HG03159 (cell line): Measurements from ENCODE around the gene HOTAIR.

Source experiments
- ATAC-seq: cut with Tn5 transposase; IDR thresholded peaks from one replicate; pipeline ENCODE4 v1.9.1; 2021; ENCODE audit warnings: mild to moderate bottlenecking, moderate library complexity; ENCODE audit not compliant: unreplicated experiment

The HOTAIR gene

DNA sequence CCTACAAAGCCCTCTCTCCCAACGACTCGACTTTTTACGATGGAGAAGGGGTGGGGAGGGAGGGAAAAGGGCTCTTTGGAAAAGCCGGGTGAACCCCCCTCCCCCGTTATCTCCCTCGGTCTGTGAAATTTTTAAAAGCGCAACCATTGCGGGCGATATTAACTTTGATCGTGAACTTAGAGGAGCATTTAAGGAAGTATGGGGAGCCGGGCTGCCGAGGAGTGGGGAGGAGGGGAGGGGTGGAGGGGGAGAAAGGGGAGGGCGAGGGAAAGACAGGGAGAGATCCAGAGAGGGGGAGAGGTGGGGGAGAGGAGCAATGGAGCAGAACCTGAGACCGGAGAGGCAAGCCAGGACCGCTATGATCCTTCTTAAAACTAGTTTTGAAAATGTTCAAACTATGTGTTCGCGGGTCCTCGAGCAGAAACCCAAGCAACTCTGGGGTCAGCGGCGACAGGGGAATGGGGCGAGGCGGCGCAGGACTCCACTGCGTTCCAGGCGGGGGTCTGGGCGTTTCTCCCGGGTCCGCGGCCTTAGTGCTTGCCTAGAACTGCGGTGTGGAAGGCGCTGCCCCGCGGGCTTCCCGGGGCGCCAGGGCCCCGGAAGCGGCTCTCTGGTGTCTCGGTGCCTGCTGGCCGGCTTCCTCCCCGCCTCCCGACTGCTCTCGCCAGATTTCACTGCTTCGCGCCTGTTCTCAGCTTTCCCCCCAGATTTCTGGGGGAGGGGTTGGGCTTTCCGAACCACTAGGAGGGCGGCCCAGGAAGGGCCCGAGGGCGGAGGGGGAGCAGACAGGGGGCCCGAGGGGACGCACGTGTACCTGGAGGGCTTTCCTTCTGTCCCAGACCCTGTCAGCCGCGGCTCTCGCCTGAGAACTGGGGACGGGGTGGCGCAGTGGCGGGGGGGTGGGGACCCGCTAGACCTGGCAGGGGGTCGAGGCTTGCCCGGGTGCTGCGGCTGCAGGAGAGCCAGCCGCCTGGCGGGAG, at the start of gene HOTAIR:
Gene HOTAIR, minus strand, starts transcription at position 871 of the 980 bp plus-strand sequence.
- ATAC-seq, result no peak

DNA sequence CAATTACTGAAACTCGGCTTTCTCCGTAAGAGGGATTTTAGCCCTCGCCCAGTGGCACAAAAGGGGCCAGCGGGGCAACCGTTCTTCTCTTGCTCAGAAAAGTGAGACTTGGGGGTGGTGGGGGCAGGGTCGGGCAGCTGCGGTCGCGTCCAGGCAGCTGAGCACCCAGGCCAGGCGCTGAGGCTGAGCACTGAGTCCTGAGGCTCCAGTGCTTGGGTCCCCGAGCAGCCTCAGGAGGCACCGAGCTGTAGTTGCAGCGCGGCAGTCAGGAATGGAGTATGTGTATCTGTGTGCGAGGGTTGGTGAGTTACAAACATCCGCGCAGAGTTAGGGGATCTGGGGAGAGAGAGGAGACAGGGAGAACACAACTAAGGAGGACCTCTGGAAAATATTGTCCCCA, 49.4 kb upstream of the HOTAIR start:
- ATAC-seq, result no peak

DNA sequence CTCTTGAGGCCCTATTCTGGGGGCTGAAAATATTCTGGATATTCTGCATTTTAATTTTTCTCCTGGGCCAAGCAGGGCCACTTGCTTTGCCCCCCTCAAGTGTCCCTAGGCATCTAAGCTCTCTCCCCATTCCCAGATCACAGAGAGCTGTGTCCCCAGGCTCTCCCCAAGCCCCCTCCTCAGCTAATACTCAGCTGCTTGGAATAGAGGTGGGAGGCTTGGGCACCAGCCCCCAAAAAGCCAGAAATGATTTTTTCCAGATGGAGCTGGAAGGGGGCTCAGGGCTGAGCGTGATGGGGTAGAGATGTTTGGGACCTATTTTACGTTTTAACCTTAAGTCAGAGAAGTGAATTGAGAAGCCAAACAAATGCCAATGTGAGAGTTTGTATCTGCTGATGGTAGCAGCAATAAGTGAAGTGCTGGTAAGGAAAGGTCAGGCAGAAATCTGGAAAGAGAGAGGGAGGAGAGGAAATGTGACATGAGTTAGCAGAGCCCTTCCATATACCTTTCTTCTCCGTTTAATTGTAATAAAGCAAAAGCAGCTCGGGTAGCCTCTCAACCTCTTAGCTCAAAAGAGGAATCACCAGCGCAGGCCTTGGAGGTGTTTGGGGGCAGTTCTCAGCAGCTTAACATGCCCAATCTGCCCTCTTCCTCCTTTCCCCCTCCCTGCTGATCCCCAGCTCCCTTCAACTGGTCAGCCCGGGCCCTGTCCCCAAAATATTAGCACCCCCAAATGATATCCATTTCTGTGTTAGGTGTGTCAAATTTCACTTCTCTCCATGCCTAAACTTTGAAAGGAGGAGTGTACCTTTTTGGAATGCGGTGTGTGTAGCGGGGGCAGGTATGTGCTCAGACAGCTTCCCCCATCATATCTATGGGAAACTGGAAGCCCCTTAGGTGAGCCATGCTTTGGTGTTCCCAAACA, 48.5 kb upstream of the HOTAIR start:
- ATAC-seq, result no peak

DNA sequence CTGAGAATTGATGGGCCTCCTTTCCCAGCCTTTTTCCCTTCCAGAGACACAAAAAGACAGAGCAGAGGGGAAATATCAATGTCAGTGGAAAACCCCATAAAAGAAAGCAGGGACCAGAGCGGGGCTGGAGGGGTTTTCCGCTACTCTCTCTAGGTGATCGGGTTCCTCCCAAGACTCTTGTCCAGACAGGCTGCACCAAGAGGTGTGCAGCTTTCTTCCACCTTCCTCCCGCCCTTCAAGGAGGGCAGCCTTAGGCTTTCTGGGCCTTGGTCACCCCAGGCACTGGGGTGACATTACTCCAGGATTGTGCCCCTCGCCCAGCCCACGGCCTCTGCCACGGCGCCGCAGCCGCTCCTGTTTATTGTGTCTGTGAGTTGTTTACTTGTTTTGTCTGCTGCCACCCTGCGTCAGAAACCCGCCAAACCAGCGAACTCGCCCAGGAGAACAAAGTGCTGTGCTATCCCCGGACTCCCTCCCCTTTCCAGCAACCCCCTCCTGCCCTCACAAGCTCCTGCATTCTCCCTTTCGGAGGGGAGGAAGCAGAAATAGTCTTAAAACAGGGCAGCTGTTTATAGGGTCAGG, 46.8 kb upstream of the HOTAIR start:
- no peak for ATAC-seq

DNA sequence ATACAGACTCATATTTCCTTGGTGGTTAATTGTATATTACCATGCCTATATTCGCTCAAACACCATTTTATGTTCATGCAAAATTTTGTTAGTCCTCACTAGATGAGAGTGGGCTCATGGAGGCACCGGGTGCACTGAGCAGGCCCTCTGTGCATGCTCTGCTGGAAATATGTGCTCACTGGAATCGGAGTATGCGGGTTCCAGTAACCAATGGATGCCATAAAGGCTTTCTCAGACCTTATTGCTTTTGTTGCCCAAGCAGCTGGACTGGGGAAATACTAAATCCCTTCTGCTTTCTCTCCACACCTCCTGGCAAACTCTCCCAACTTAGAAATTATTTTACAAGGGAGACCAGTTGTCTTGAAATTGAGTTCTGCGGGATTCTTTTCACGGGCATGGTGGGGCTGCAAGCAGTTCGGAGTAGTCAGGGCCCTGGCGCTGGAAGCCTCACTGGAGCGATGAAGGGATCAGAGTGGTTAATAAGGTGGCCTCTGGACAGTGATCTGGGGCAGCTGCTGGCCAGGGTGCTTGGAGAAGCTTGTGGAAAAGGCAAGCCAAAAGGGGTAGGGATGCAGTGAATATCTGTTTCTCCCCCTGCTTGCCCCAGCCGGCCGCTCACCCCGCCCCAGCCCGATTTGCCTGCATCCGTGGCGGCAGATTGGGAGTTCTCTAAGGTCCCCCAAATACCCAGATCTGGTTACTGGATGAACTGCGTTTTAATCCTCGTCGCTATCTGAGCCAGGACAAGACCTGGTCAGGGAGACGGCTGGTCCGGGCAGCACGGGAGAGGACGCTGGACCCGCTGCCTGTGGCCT, 46.0 kb upstream of the HOTAIR start:
- ATAC-seq, result no peak

GRCh38 chr12:54019924-54020590, 45.3 kb upstream of the HOTAIR start:
- no peak for ATAC-seq

DNA sequence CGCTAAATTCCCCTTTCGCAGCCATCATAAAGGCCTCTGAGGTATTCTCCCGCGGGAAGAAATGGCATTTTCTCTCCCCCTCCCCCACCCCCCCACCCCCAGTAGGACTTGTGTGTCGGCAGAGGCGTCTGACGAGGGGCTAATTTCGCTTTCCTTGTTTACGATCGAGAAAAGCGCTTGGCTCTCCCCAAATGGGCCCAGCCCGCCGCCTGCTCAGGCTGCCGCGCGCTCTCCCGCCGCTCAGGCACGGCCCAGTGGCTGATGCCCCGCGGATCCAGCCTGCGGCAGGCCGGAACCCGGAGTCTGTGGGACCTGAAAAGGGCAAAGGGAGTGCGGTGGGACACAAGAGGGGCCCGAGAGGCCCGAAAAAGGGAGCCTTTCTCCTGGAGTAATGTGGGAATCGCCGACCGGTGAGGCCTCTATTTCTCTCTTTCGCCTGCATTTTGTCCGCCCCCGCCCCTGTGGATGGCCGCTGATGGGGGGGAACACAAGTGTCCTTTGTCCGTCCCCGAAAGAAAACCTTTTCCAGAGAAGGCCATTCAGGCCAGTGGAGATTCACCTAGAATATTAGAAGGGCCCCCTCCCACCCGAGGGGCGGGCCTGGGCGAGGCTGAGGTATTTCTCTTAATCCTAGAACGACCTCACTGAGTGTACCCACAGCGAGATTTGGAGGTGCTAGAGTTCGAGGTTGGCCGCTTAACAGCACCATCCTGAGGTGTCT, 44.5 kb upstream of the HOTAIR start:
- no peak for ATAC-seq

- no peak for ATAC-seq
These were observed 43.8 kb upstream of the HOTAIR start for GRCh38 chr12:54018468-54018984.

- peak; percentile 83 for ATAC-seq
These were observed 43.2 kb upstream of the HOTAIR start for GRCh38 chr12:54017878-54018467.

DNA sequence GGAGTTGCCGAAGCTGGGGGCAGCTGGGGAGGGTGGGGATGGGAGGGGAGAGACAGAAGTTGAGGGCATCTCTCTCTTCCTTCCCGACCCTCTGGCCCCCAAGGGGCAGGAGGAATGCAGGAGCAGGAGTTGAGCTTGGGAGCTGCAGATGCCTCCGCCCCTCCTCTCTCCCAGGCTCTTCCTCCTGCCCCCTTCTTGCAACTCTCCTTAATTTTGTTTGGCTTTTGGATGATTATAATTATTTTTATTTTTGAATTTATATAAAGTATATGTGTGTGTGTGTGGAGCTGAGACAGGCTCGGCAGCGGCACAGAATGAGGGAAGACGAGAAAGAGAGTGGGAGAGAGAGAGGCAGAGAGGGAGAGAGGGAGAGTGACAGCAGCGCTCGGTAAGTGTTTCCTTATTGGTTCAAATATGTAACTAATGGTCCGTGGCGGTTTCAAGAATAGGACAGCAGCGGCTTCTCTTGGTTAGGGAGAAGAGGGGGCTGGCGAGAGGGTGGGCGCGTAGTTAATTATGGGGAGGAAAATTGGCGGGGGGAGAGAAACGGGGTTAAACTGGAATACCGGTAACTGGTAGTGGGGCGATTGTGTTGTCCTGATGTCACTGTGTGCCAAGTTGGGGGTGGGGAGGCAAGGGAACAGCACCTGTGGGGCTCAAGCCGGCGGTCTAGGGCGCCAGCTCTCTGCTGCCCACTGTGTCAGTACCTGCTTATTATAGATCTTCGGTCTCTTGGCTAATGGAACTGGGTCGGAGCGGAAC, 42.5 kb upstream of the HOTAIR start:
- peak; percentile 32 for ATAC-seq

- no peak for ATAC-seq
These were observed 41.8 kb upstream of the HOTAIR start for GRCh38 chr12:54016478-54016964.

DNA sequence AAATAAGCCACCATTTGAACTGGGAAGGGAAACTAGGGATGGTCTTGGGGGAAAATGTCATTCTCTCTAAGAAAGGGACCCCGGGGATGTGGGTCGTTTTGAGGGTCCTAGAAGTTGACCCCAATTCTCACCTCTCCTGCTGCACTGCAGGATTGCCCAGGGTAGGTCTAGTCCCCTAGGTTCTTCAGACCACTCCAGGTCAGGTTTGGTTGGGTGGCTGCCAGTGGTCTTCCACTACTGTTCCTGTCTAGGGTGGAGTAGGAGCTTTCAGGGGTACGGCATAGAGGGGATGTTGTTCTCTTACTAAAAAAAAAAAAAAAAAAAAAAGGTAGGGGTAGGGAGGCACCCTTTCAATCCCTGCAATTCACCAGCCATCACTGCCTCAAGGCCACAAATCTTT, 41.3 kb upstream of the HOTAIR start:
- no peak for ATAC-seq

GRCh38 chr12:54015018-54015931, 40.5 kb upstream of the HOTAIR start:
- no peak for ATAC-seq

DNA sequence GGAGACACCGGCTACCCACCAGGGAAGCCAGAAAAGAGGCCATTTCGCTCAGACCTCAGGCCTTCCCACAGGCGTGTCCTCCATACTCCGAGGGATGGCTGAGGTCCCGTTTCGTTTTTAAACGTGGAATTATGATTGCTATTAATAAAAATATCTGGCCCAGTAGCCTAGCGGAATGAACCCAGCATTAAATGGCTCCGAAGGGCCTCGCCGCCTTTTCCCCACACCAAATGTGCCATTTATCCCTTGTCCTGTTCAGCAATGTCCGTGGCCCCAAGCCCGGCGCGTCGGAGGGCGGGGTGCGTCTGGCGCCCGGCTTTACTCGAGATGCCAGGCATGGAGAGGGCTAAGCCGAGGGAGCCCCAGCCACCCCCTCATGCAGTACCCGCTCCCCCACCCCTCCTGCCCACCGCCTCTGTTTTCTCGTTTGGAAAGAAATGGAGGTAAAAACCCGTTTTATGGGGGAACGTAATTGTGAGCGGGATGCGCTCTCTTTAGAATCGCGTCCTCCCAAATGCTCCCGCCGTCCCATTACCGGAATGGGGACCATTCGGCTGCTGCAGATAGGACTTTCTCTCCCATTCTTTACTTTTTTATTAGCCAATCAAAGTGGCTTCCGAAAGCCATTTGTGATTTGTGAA, 39.7 kb upstream of the HOTAIR start:
- ATAC-seq, result no peak

GRCh38 chr12:54012631-54013409, 38.1 kb upstream of the HOTAIR start:
- no peak for ATAC-seq
